HepG2 (cell line): ENCODE data around the gene SIK2. TPM values are rescaled to one million over a fixed set of nuclear protein-coding genes. Genes with fewer than 3 reads are reported as not detected.

Source experiments
- ATAC-seq: fragments of 200-7000 bp; cut with Tn5 transposase; 3 replicates; pipeline ENCODE4 v1.9.1; 2020; ENCODE audit warnings: mild to moderate bottlenecking, moderate library complexity
- BruUV-seq: library from RNA; stranded (reverse); fragments of 400-500 nt; replicated peaks from 2 replicates; lab custom pipeline; 2021; lab: Mats Ljungman, UMichigan
- CTCF ChIA-PET: fragments of 300-600 bp; formaldehyde crosslinking; extraction: SDS; loops from one replicate; lab custom pipeline; 2021; ENCODE audit warnings: low total read pairs, inconsistent platforms, low intra/inter-chr PET ratio; lab: Yijun Ruan, JAX
- POLR2A ChIA-PET: fragments of 350-600 bp; sonication (Branson Sonifier 250); formaldehyde crosslinking; loops from one replicate; lab custom pipeline; 2020; ENCODE audit warnings: antibody characterized with exemption, inconsistent platforms; lab: Yijun Ruan, JAX
- DNase-seq: peaks from one replicate; pipeline ENCODE4 v3.0.0-alpha.2; 2015; ENCODE audit warnings: low spot score
- FAIRE-seq: peaks from 3 replicates; lab custom pipeline; 2011; peaks lifted over from hg19 to GRCh38; lab: Jason Lieb, UNC
- H2AFZ ChIP-seq: one replicate; pipeline ENCODE4 v1.6.1; 2011; ENCODE audit warnings: low read length, inconsistent platforms
- H3K27ac ChIP-seq: fragments of 300-600 bp; 3 replicates; pipeline ENCODE4 v1.8.0; 2011; ENCODE audit warnings: mixed run types, mild to moderate bottlenecking, mixed read lengths, low read length, inconsistent platforms; ENCODE audit not compliant: insufficient read depth; ENCODE audit errors: extremely low read length
- H3K27me3 ChIP-seq, 2 experiments: fragments of 200-600 bp in 1 of 2; 2 replicates in 1 of 2; 3 replicates in 1 of 2; pipeline versions ENCODE4 v1.6.0 to v1.8.0; 2011; ENCODE audit warnings: low read length in 2 of 2, mild to moderate bottlenecking in 2 of 2, moderate library complexity in 2 of 2, inconsistent platforms in 1 of 2; ENCODE audit not compliant: insufficient read depth in 2 of 2, control insufficient read depth in 1 of 2
- H3K36me3 ChIP-seq, 2 experiments: fragments of 200-600 bp in 1 of 2; replicated peaks in 1 of 2; 2 replicates in 1 of 2; 3 replicates in 1 of 2; pipeline versions ENCODE4 v1.5.1 to v1.8.0; 2011; ENCODE audit warnings: low read length in 2 of 2, inconsistent platforms in 1 of 2; ENCODE audit not compliant: insufficient read depth in 2 of 2, control insufficient read depth in 1 of 2
- H3K4me1 ChIP-seq: 2 replicates; pipeline ENCODE4 v1.5.1; 2012; ENCODE audit warnings: low read length, inconsistent platforms; ENCODE audit not compliant: insufficient read depth
- H3K4me2 ChIP-seq: 2 replicates; pipeline ENCODE4 v1.6.0; 2011; ENCODE audit warnings: low read depth, low read length, inconsistent platforms
- H3K4me3 ChIP-seq, 3 experiments: fragments of 200-600 bp in 1 of 3; sonication (generic), shearing (Covaris generic) in 1 of 3; replicated peaks in 1 of 3; 2 replicates each; pipeline ENCODE4 v1.5.1; 2011 to 2016; ENCODE audit warnings: low read length in 3 of 3, inconsistent platforms in 2 of 3, low read depth in 2 of 3, mild to moderate bottlenecking in 2 of 3, control low read depth in 1 of 3, mixed read lengths in 1 of 3; ENCODE audit not compliant: insufficient read depth in 1 of 3
- H3K79me2 ChIP-seq: one replicate; pipeline ENCODE4 v1.6.1; 2011; ENCODE audit warnings: low read length, inconsistent platforms; ENCODE audit not compliant: insufficient read depth
- H3K9ac ChIP-seq: 2 replicates; pipeline ENCODE4 v1.6.0; 2011; ENCODE audit warnings: mild to moderate bottlenecking, low read depth, low read length, inconsistent platforms; ENCODE audit not compliant: insufficient read depth
- H3K9me3 ChIP-seq: 2 replicates; pipeline ENCODE4 v1.5.1; 2012; ENCODE audit warnings: mild to moderate bottlenecking, low read length
- H4K20me1 ChIP-seq: 2 replicates; pipeline ENCODE4 v1.6.0; 2011; ENCODE audit warnings: inconsistent platforms, mild to moderate bottlenecking, low read length, moderate library complexity; ENCODE audit not compliant: insufficient read depth
- AGO2 ChIP-seq: fragments of 200-400 bp; formaldehyde crosslinking; optimal IDR thresholded peaks from 2 replicates; pipeline ENCODE3; 2017; ENCODE audit warnings: mild to moderate bottlenecking, low read depth, low read length, moderate library complexity
- BCL3 ChIP-seq: sonication (generic); formaldehyde crosslinking; IDR thresholded peaks from 2 replicates; pipeline ENCODE4 v1.5.1; 2020; ENCODE audit warnings: mild to moderate bottlenecking, missing genetic modification reagents, moderate library complexity
- MAZ ChIP-seq, 2 experiments: sonication (generic) in 1 of 2; formaldehyde crosslinking in 1 of 2; IDR thresholded peaks; 2 replicates each; pipeline versions ENCODE4 v1.5.0 to v1.6.1; 2012 to 2020; ENCODE audit warnings: low read depth in 2 of 2, mild to moderate bottlenecking in 2 of 2, borderline replicate concordance in 1 of 2, improper control_type of control experiment in 1 of 2, low read length in 1 of 2, missing genetic modification reagents in 1 of 2, moderate library complexity in 1 of 2
- MXD4 ChIP-seq: IDR thresholded peaks from 2 replicates; pipeline ENCODE4 v1.6.1; 2016; ENCODE audit warnings: mild to moderate bottlenecking, missing biosample characterization, missing genetic modification reagents
- RARA ChIP-seq: IDR thresholded peaks from 2 replicates; pipeline ENCODE4 v1.6.1; 2016; ENCODE audit warnings: missing genetic modification reagents, missing compliant biosample characterization
- STAT5B ChIP-seq: sonication (generic); formaldehyde crosslinking; IDR thresholded peaks from 2 replicates; pipeline ENCODE4 v1.4.0; 2020; ENCODE audit warnings: missing genetic modification reagents
- THYN1 ChIP-seq: sonication (generic); formaldehyde crosslinking; IDR thresholded peaks from 2 replicates; pipeline ENCODE4 v1.8.1; 2023; ENCODE audit warnings: low read depth, mild to moderate bottlenecking, moderate library complexity, missing genetic modification reagents, borderline replicate concordance
- ZNF12 ChIP-seq: sonication (generic); formaldehyde crosslinking; IDR thresholded peaks from 2 replicates; pipeline ENCODE4 v1.5.0; 2020; ENCODE audit warnings: missing genetic modification reagents
- ZNF580 ChIP-seq: IDR thresholded peaks from 2 replicates; pipeline ENCODE4 v1.6.1; 2016; ENCODE audit warnings: low read depth, borderline replicate concordance
- in situ Hi-C: cut with HindIII; loops from 2 replicates; pipeline ENCODE4 v1.10.0; 2017; ENCODE audit warnings: low pct_unique_long_range_greater_than_20kb; ENCODE audit not compliant: extremely low pct_ligation_motif_present
- intact Hi-C: fragments of 100-400 bp; cut with micrococcal nuclease; formaldehyde crosslinking; loops from one replicate; pipeline ENCODE4 v1.10.0; 2022; ENCODE audit not compliant: unreplicated experiment
- polyA plus RNA-seq, 8 experiments: library from polyadenylated mRNA; depleted of rRNA in 3 of 8; stranded (reverse) in 7 of 8; unstranded in 1 of 8; fragments of >200 nt; fragmentation: Illumina TruSeq in 4 of 8; extraction: Trizol in 4 of 8; gene quantifications; 2 replicates each; pipeline versions ENCODE4 v1.2.1 to v1.2.3, GENCODE V29; 2011 to 2016; ENCODE audit warnings: low read depth in 4 of 8, missing spikeins in 1 of 8, mixed read lengths in 1 of 8; ENCODE audit not compliant: insufficient read depth in 1 of 8
- total RNA-seq, 5 experiments: library from RNA; depleted of rRNA; stranded (reverse); fragments of >200 nt; fragmentation: Illumina TruSeq; extraction: Trizol; gene quantifications; 2 replicates each; pipeline ENCODE4 v1.2.3, GENCODE V29; 2016; ENCODE audit warnings: low read depth in 1 of 5
- TF ChIP-seq, protein P1 (sequence below): sonication (generic); formaldehyde crosslinking; IDR thresholded peaks from 2 replicates; pipeline ENCODE4 v1.4.0; 2020; ENCODE audit warnings: missing genetic modification reagents, borderline replicate concordance
- TF ChIP-seq, protein P2 (sequence below): sonication (generic); formaldehyde crosslinking; IDR thresholded peaks from 2 replicates; pipeline ENCODE4 v1.5.0; 2020; ENCODE audit warnings: missing genetic modification reagents, mild to moderate bottlenecking, borderline replicate concordance
- TF ChIP-seq, protein P3 (sequence below): sonication (generic); formaldehyde crosslinking; IDR thresholded peaks from 2 replicates; pipeline ENCODE4 v1.8.0; 2022; ENCODE audit warnings: missing genetic modification reagents, mild to moderate bottlenecking, inconsistent platforms, borderline replicate concordance

Gene SIK2
- total and polyA plus RNA-seq, 2 of the 13 experiments (the other 11 are each of a cell fraction or from before 2014, with no cell fraction given), result 8.1 to 15.4 TPM

DNA sequence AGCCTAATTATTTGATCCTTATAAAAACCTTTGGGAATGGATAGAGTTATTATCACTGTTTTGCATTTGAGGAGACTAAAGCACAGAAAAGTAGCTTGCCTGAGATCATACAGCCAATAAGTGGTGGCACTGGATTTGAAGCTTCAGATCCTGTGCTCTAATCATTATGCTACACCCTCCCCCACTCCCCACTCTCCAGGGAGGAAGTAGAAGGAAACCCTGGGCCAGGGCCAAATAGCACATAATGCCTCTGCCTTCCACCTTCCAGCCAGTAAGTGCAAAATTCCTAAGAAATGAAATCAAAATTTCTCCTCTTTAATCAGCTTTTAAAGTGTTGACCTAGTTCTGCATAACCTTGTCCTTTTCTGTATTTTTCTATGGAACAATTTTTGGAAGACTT, 61.6 kb downstream of the SIK2 start:
- ATAC-seq (no peak), DNase-seq (no peak)
- CTCF ChIA-PET, result no interaction called here
- TF ChIP-seq MXD4 (CRISPR knock-in tag) (no peak), MAZ (IDR thresholded peaks at IDR 0.05; ENCODE audit: borderline replicate concordance, low read depth, low read length) (no peak), MAZ (CRISPR knock-in tag; IDR thresholded peaks at IDR 0.05; ENCODE audit: low read depth) (no peak), ZNF580 (no peak), ZNF12 (CRISPR knock-in tag) (no peak), RARA (CRISPR knock-in tag) (no peak), THYN1 (CRISPR knock-in tag) (no peak), BCL3 (CRISPR knock-in tag) (no peak), AGO2 (no peak), STAT5B (CRISPR knock-in tag) (no peak)
- TF ChIP-seq, protein P1, sequence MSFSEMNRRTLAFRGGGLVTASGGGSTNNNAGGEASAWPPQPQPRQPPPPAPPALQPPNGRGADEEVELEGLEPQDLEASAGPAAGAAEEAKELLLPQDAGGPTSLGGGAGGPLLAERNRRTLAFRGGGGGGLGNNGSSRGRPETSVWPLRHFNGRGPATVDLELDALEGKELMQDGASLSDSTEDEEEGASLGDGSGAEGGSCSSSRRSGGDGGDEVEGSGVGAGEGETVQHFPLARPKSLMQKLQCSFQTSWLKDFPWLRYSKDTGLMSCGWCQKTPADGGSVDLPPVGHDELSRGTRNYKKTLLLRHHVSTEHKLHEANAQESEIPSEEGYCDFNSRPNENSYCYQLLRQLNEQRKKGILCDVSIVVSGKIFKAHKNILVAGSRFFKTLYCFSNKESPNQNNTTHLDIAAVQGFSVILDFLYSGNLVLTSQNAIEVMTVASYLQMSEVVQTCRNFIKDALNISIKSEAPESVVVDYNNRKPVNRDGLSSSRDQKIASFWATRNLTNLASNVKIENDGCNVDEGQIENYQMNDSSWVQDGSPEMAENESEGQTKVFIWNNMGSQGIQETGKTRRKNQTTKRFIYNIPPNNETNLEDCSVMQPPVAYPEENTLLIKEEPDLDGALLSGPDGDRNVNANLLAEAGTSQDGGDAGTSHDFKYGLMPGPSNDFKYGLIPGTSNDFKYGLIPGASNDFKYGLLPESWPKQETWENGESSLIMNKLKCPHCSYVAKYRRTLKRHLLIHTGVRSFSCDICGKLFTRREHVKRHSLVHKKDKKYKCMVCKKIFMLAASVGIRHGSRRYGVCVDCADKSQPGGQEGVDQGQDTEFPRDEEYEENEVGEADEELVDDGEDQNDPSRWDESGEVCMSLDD (CRISPR knock-in tag), result no peak
- TF ChIP-seq, protein P2, sequence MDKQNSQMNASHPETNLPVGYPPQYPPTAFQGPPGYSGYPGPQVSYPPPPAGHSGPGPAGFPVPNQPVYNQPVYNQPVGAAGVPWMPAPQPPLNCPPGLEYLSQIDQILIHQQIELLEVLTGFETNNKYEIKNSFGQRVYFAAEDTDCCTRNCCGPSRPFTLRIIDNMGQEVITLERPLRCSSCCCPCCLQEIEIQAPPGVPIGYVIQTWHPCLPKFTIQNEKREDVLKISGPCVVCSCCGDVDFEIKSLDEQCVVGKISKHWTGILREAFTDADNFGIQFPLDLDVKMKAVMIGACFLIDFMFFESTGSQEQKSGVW (CRISPR knock-in tag), result no peak
- TF ChIP-seq, protein P3, sequence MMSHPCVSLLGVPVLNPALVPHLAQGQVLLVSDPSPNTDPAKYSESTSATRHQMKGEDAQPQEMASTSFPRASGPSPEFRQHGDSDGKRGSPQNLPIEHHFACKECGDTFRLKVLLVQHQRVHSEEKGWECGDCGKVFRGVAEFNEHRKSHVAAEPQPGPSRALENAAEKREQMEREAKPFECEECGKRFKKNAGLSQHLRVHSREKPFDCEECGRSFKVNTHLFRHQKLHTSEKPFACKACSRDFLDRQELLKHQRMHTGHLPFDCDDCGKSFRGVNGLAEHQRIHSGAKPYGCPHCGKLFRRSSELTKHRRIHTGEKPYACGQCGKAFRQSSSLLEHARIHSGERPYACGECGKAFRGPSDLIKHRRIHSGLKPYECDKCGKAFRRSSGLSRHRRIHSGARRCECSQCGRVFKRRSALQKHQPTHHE, result no peak

More for the DNA sequence above, 61.6 kb downstream of the SIK2 start:
- peaks cover 6% of the 10 kb centered on the region; the same call in 1 of the 2 replicates for H3K4me1 ChIP-seq
- no peak overlapping the region for H3K27ac ChIP-seq
- no peaks in the 10 kb centered on the region for H3K36me3 ChIP-seq
- in situ Hi-C loops (no loop called here), intact Hi-C loops (no loop called here)
- H4K20me1 ChIP-seq, result no peaks in the 10 kb centered on the region; the same call in 1 of the 2 replicates
- FAIRE-seq, result no peak
- no peak overlapping the region for H2AFZ ChIP-seq
- no TSS peak for BruUV-seq
- no peaks in the 10 kb centered on the region for H3K9me3 ChIP-seq
- H3K4me2 ChIP-seq, result no peak overlapping the region
- no peaks in the 10 kb centered on the region for H3K27me3 ChIP-seq
- H3K79me2 ChIP-seq, result no peaks in the 10 kb centered on the region
- POLR2A ChIA-PET, result no interaction called here
- H3K4me3 ChIP-seq, result no peak overlapping the region
- no peak overlapping the region for H3K9ac ChIP-seq
